Large intestine (tissue), 3 donors: ENCODE data around the gene COX7A2L. TPM values are rescaled to one million over a fixed set of nuclear protein-coding genes. Genes with fewer than 3 reads are reported as not detected.

Experiments used
- DNase-seq, 2 donors: peaks; one replicate each; pipeline versions ENCODE4 v3.0.0 to v3.0.0-alpha.2; 2013
- H3K27ac ChIP-seq: one replicate; pipeline ENCODE4 v1.5.1; 2013; ENCODE audit warnings: low read length
- H3K27me3 ChIP-seq: 2 replicates; pipeline ENCODE4 v1.6.1; 2013; ENCODE audit warnings: low read length; ENCODE audit not compliant: control insufficient read depth, insufficient read depth
- H3K36me3 ChIP-seq: 2 replicates; pipeline ENCODE4 v1.6.1; 2013; ENCODE audit warnings: low read length; ENCODE audit not compliant: control insufficient read depth, insufficient read depth
- H3K4me1 ChIP-seq: one replicate; pipeline ENCODE4 v1.6.1; 2013; ENCODE audit warnings: low read length; ENCODE audit not compliant: control insufficient read depth, insufficient read depth
- H3K4me3 ChIP-seq: one replicate; pipeline ENCODE4 v1.5.1; 2013; ENCODE audit warnings: low read length
- H3K9me3 ChIP-seq: one replicate; pipeline ENCODE4 v1.6.1; 2013; ENCODE audit warnings: mild to moderate bottlenecking, low read depth, low read length, moderate library complexity; ENCODE audit not compliant: control insufficient read depth
- WGBS: methylation state at CpG from one replicate; pipeline ENCODE4 v1.1.5; 2013; ENCODE audit warnings: low lambda C conversion rate; ENCODE audit not compliant: insufficient coverage; 5-methylcytosine and 5-hydroxymethylcytosine counted together
- polyA plus RNA-seq: library from polyadenylated mRNA; unstranded; fragments of 120-200 nt; gene quantifications from one replicate; pipeline ENCODE4 v1.2.1, GENCODE V29; 2013

Gene COX7A2L
- polyA plus RNA-seq, 1 donor = 342 TPM

DNA sequence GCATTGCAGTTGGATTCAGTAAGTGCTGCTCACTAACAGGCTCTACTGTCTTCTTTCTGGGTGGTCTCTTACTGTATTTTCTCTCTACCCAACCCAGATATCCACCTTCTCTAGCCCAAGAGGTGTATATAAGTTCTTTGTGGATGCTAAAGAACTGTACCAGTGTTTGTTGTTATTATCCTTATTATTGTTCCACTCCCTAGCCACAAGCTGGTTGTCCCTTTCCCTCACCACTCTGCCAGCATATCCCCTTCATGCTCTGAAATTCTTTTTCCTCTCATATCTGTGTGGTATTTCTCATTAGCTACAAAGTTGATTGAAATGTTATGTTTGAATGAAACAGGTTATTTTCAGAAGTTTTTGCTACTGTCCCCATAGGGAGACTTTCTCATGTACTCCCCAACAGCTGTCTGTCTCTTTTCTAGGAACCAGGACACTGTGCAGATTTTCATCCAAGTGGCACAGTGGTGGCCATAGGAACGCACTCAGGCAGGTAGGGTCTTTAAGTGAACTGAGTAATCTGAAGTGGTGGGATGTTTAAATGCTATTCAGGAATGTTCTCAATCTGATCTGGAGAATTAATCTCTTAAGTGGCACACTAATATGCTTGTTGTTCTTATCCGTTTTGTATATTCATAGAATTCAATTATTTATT lies 56.8 kb downstream of the COX7A2L start:
- Histone ChIP-seq H3K27ac (no peak overlapping the region), H3K4me1 (no peaks in the 10 kb centered on the region), H3K36me3 (peaks cover 47% of the 10 kb centered on the region), H3K4me3 (no peak overlapping the region), H3K9me3 (no peaks in the 10 kb centered on the region), H3K27me3 (no peaks in the 10 kb centered on the region)
- 100% methylated on average over 1 of the region's 2 CpGs for WGBS
- DNase-seq = no peak

DNA sequence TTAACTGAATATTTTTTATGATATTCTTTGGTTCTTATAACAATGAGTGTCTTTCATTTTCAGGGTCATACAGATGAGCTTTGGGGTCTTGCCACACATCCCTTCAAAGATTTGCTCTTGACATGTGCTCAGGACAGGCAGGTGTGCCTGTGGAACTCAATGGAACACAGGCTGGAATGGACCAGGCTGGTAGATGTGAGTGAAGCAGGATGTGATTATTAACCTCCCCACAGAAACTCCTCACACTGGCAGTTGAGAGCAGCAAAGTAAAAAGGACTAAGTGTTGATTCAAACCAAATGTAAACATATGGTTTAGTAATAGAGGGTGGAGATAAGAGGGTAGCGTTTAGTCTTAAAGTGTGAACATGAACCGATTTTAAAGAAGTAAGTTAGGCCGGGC lies 57.8 kb downstream of the COX7A2L start:
- no CpG with 5 or more reads among the region's 3 CpGs for WGBS

DNA sequence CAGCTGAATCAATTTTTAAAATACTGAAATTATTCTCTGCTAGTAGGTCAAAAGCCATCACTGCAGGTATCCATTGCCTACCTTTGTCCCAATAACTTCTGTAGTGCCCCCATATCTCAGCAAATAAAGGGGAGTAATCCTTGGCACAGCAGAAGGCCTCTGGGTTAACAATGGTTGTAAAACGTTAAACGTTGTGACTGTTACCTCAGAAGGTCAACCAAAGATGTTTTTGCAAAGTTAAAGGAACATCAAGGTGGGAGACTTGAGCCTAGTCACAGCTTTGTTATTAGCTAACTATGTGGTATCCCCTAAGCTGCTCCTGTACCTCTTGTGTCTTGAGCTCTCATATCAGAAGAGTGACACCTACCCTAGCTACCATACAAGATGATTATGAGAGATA lies 60.5 kb downstream of the COX7A2L start:
- H3K36me3 ChIP-seq = peaks cover 53% of the 10 kb centered on the region
- no peak for DNase-seq
- H3K27ac ChIP-seq = no peak overlapping the region
- no peaks in the 10 kb centered on the region for H3K9me3 ChIP-seq
- no CpG with 5 or more reads among the region's 2 CpGs for WGBS
- no peaks in the 10 kb centered on the region for H3K4me1 ChIP-seq
- H3K27me3 ChIP-seq = no peaks in the 10 kb centered on the region
- H3K4me3 ChIP-seq = no peak overlapping the region

More for the DNA sequence above, 57.8 kb downstream of the COX7A2L start:
- H3K27me3 ChIP-seq = no peaks in the 10 kb centered on the region
- no peak for DNase-seq
- H3K9me3 ChIP-seq = no peaks in the 10 kb centered on the region
- H3K4me3 ChIP-seq = no peak overlapping the region
- no peak overlapping the region for H3K27ac ChIP-seq
- H3K36me3 ChIP-seq = peaks cover 46% of the 10 kb centered on the region
- H3K4me1 ChIP-seq = no peaks in the 10 kb centered on the region

Other genes starting within 250 kb of the COX7A2L start
- gene EML4, start 191.9 kb downstream of the COX7A2L start, polyA plus RNA-seq = 129 TPM
- 0.21 TPM for gene KCNG3, start 132.8 kb upstream of the COX7A2L start, polyA plus RNA-seq
- gene MTA3, start 207.4 kb upstream of the COX7A2L start, polyA plus RNA-seq = 34.0 TPM